Smooth muscle cell of the pulmonary artery (primary cell): Measurements from ENCODE around the gene IMPA2. TPM values are rescaled to one million over a fixed set of nuclear protein-coding genes. Genes with fewer than 3 reads are reported as not detected.

Source experiments
- total RNA-seq: library from RNA; depleted of rRNA; stranded (reverse); fragments of >200 nt; gene quantifications from 2 replicates; pipeline ENCODE4 v1.2.3, GENCODE V29; 2014

IMPA2 gene
- total RNA-seq = 3.1 and 4.1 TPM in 2 replicates

DNA sequence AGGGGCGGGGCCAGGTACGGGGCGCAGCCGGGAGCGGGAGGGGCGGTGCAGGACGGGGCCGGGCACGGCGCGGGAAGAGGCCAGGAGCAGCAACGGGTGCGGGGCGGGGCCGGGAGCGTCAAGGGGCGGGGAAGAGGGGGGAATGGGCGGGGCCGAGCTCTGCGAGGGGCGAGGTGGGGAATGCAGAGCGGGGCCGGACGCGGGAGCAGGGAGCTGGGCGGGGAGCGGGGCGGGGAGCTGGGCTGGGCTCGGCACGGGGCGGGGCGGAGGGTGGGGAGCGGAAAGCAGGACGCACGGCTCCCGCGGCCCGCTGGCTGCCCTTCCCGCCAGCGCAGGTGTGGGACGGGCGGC, at the start of gene IMPA2:
IMPA2 (plus strand) TSS at position 316 of the 351 bp plus-strand sequence. CDS start 163 bp downstream, outside the sequence.

Other genes starting within 250 kb of the IMPA2 start
- 44.3 and 49.8 TPM in 2 replicates for gene CHMP1B, start 130.1 kb upstream of the IMPA2 start, total RNA-seq
- 32.6 and 34.8 TPM in 2 replicates for gene MPPE1, start 73.2 kb upstream of the IMPA2 start, total RNA-seq
- not detected in 2 replicates for gene ANKRD62, start 112.3 kb downstream of the IMPA2 start, total RNA-seq